ENCODE data around the gene PRKAA1. TPM values are rescaled to one million over a fixed set of nuclear protein-coding genes. Genes with fewer than 3 reads are reported as not detected.
A peak's percentile ranks its signal among the peaks of the same experiment; 100 is the strongest.
"Not testable (repeated sequence)": the region's sequence is repeated elsewhere in the genome, so short reads cannot be mapped to it uniquely, and the experiment has no call there.

The PRKAA1 gene
- polyA plus RNA-seq, 2 of the 4 experiments (the other 2 are of a cell fraction): 51.5 to 107 TPM

GRCh38 chr5:40799258-40799657 lies 1.1 kb upstream of the PRKAA1 start:
- WGBS (ENCODE audit: missing lambda C conversion rate): 15% methylated on average over 1 of the region's 1 CpG
- H3K9me3 ChIP-seq: no peaks in the 10 kb centered on the region
- peak overlapping the region; percentile 82 for H3K4me2 ChIP-seq
- peak overlapping the region; percentile 80; the same call in 2 of the 3 replicates for H3K4me3 ChIP-seq
- DNase-seq (ENCODE audit: low read depth in 1 of 2, low spot score in 1 of 2): no peak
- no peak for TF ChIP-seq PBX3 (IDR thresholded peaks at IDR 0.05)
- no peak for TF ChIP-seq EHMT2 (IDR thresholded peaks at IDR 0.05; ENCODE audit: low read depth)
- no peak for TF ChIP-seq MAZ (IDR thresholded peaks at IDR 0.05; ENCODE audit: borderline replicate concordance, low read depth, low read length)
- TF ChIP-seq HOXB13 (CRISPR knock-in tag; IDR thresholded peaks at IDR 0.05; ENCODE audit: low read depth): no peak
- TF ChIP-seq JUN (IDR thresholded peaks at IDR 0.05): no peak
- H3K4me1 ChIP-seq: peaks cover 25% of the 10 kb centered on the region
- FAIRE-seq: no peak
- POLR2A ChIA-PET: interaction anchor here (0.5 to 1.5 kb wide), 7 partner anchors 9 to 1357 kb away, joined by 3 to 10 read pairs (median 4); no protein-coding TSS in a partner anchor
- peak overlapping the region; percentile 45 to 99; a peak in 5 of 6 replicates for H3K27ac ChIP-seq
- ATAC-seq: no peak
- CTCF ChIA-PET: interaction anchor here (1.0 to 1.1 kb wide), 4 partner anchors 11 to 35 kb away, joined by 3 to 6 read pairs (median 4); no protein-coding TSS in a partner anchor

GRCh38 chr5:40798801-40799210 lies 632 bp upstream of the PRKAA1 start:
- H3K9me3 ChIP-seq: no peaks in the 10 kb centered on the region
- ATAC-seq: peak; percentile 79 to 81
- H3K27ac ChIP-seq: peak overlapping the region; percentile 99 to 100
- TF ChIP-seq RAD21 (conservative IDR thresholded peaks at IDR 0.05 in 1 of 2, IDR thresholded peaks at IDR 0.05 in 1 of 2) (peak in 1 of 2 experiments; percentile 31; a peak in 2 of 5 replicates), KDM1A (IDR thresholded peaks at IDR 0.05; ENCODE audit: low read depth) (no peak)
- DNase-seq (ENCODE audit: low read depth in 1 of 2, low spot score in 1 of 2): peak; percentile 50 to 75
- H3K4me2 ChIP-seq: peak overlapping the region; percentile 82
- POLR2A ChIA-PET: interaction anchor here (0.5 to 1.5 kb wide), 8 partner anchors 10 to 1357 kb away, joined by 3 to 10 read pairs (median 4); partner anchors contain the start of gene CARD6
- no peak for FAIRE-seq
- CTCF ChIA-PET: interaction anchor here (1.0 to 1.1 kb wide), 5 partner anchors 11 to 57 kb away, joined by 3 to 6 read pairs (median 3); no protein-coding TSS in a partner anchor
- H3K4me1 ChIP-seq: peaks cover 25% of the 10 kb centered on the region
- H3K4me3 ChIP-seq: peak overlapping the region; percentile 80
- 3% methylated on average over 7 of the region's 7 CpGs for WGBS (ENCODE audit: missing lambda C conversion rate)

- Histone ChIP-seq H3K9me3 (no peaks in the 10 kb centered on the region), H3K4me2 (peak overlapping the region; percentile 91), H3K27ac (peak overlapping the region; percentile 99 to 100), H3K4me1 (peaks cover 37% of the 10 kb centered on the region), H3K4me3 (peak overlapping the region; percentile 80)
- DNase-seq (ENCODE audit: low read depth in 1 of 2, low spot score in 1 of 2) (peak; percentile 58 to 80), ATAC-seq (peak; percentile 79 to 82), FAIRE-seq (no peak)
- 0 out of 2 replicates have a peak, but pooled peaks have one; percentile 16 for TF ChIP-seq KDM5A (IDR thresholded peaks at IDR 0.05)
- TF ChIP-seq MYC (IDR thresholded peaks at IDR 0.05; ENCODE audit: borderline replicate concordance, low read length): 0 out of 2 replicates have a peak, but pooled peaks have one; percentile 35
- no peak for TF ChIP-seq BCL3 (IDR thresholded peaks at IDR 0.05)
- 0 out of 2 replicates have a peak, but pooled peaks have one; percentile 20 for TF ChIP-seq GATA3 (IDR thresholded peaks at IDR 0.05; ENCODE audit: borderline replicate concordance)
- ChIA-PET CTCF (interaction anchor here (0.6 to 0.8 kb wide), 4 partner anchors 9 to 35 kb away, joined by 3 to 4 read pairs (median 4); no protein-coding TSS in a partner anchor), POLR2A (interaction anchor here (0.6 to 1.5 kb wide), 4 partner anchors 13 to 44 kb away, joined by 3 to 10 read pairs (median 3); partner anchors contain the start of gene CARD6)
- 3% methylated on average over 27 of the region's 56 CpGs for WGBS (ENCODE audit: missing lambda C conversion rate)
These were observed 732 bp downstream of the PRKAA1 start for GRCh38 chr5:40797273-40798011.

- no peaks in the 10 kb centered on the region for H3K9me3 ChIP-seq
- ChIA-PET CTCF (interaction anchor here (0.7 kb wide), 1 partner anchor 1080 kb away, joined by 3 read pairs; no protein-coding TSS in a partner anchor), POLR2A (no interaction called here)
- no peak for ATAC-seq
- no peak overlapping the region; a peak in 1 of 6 replicates for H3K27ac ChIP-seq
- H3K4me3 ChIP-seq: peak overlapping the region; percentile 80
- peak overlapping the region; percentile 91 for H3K4me2 ChIP-seq
- TF ChIP-seq CHD2 (IDR thresholded peaks at IDR 0.05; ENCODE audit: low read length, partially characterized antibody) (no peak), CHD4 (IDR thresholded peaks at IDR 0.05; ENCODE audit: borderline replicate concordance) (0 out of 2 replicates have a peak, but pooled peaks have one; percentile 1), FOSL2 (IDR thresholded peaks at IDR 0.05) (no peak), FOSL2 (CRISPR knock-in tag; IDR thresholded peaks at IDR 0.05) (peak; percentile 13; the same call in 1 of the 2 replicates)
- peak in 1 of 2 experiments; percentile 24 for DNase-seq (ENCODE audit: low read depth in 1 of 2, low spot score in 1 of 2)
- no peak for FAIRE-seq
- peaks cover 47% of the 10 kb centered on the region for H3K4me1 ChIP-seq
- WGBS (ENCODE audit: missing lambda C conversion rate): 15% methylated on average over 3 of the region's 3 CpGs
These were observed 1.7 kb downstream of the PRKAA1 start for GRCh38 chr5:40796487-40796889.

GRCh38 chr5:40794877-40795276 lies 3.3 kb downstream of the PRKAA1 start:
- FAIRE-seq; ATAC-seq; H3K4me3 ChIP-seq; DNase-seq (ENCODE audit: low read depth in 1 of 2, low spot score in 1 of 2); CTCF ChIA-PET; H3K4me2 ChIP-seq; POLR2A ChIA-PET; H3K27ac ChIP-seq; H3K9me3 ChIP-seq: not testable (repeated sequence)
- 89% methylated on average over 3 of the region's 3 CpGs for WGBS (ENCODE audit: missing lambda C conversion rate)
- H3K4me1 ChIP-seq: peaks cover 56% of the 10 kb centered on the region

GRCh38 chr5:40794340-40794739 lies 3.8 kb downstream of the PRKAA1 start:
- H3K27ac ChIP-seq; POLR2A ChIA-PET; CTCF ChIA-PET; FAIRE-seq; DNase-seq (ENCODE audit: low read depth in 1 of 2, low spot score in 1 of 2); H3K4me3 ChIP-seq; ATAC-seq; H3K4me2 ChIP-seq; H3K9me3 ChIP-seq: not testable (repeated sequence)
- H3K4me1 ChIP-seq: peaks cover 51% of the 10 kb centered on the region

GRCh38 chr5:40792691-40793090 lies 5.5 kb downstream of the PRKAA1 start:
- not testable (repeated sequence) for ATAC-seq
- CTCF ChIA-PET: interaction anchor here (0.7 kb wide), 1 partner anchor 1191 kb away, joined by 3 read pairs; no protein-coding TSS in a partner anchor

More at GRCh38 chr5:40792691-40793090, 5.5 kb downstream of the PRKAA1 start:
- DNase-seq (ENCODE audit: low read depth in 1 of 2, low spot score in 1 of 2); H3K27ac ChIP-seq; H3K4me3 ChIP-seq; FAIRE-seq; H3K9me3 ChIP-seq; POLR2A ChIA-PET: not testable (repeated sequence)
- 86% methylated on average over 10 of the region's 10 CpGs for WGBS (ENCODE audit: missing lambda C conversion rate)
- peak overlapping the region; percentile 59; the same call in 2 of the 3 replicates for H3K4me2 ChIP-seq
- H3K4me1 ChIP-seq: peaks cover 48% of the 10 kb centered on the region

Data from A549 (cell line).